Measurements from ENCODE around the gene CHCHD10. TPM values are rescaled to one million over a fixed set of nuclear protein-coding genes. Genes with fewer than 3 reads are reported as not detected.
A peak's percentile ranks its signal among the peaks of the same experiment; 100 is the strongest.

CHCHD10 gene
- total RNA-seq, 1 experiment from 2014 or later: 198 TPM

DNA sequence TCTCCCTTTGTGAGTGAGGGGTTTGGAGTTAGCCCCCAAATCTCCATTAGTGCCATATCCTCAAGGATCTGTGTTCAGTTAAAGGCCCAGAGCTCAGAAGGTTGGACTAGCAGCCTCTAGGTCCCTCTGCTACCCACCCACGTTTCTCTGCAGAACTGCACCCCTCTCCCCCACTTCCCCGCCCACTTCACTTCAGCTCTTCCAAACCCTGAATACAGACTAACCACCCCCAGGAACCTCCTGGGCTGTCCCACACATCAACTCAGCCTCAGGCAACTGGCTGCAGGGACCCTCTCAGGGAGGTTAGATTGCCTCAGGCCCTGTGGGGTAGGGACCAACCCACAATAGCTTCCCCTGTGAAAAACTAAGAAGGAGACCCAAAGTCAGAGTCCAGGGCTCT, 14.4 kb downstream of the CHCHD10 start:
- H3K36me3 Mint-ChIP-seq: no peaks in the 10 kb centered on the region
- ATAC-seq (no peak), DNase-seq (ENCODE audit: low spot score) (no peak)
- no peaks in the 10 kb centered on the region; the same call in 1 of the 2 replicates for H3K27me3 Mint-ChIP-seq (ENCODE audit: low read depth)
- H3K9me3 Mint-ChIP-seq: no peaks in the 10 kb centered on the region
- peaks cover 28% of the 10 kb centered on the region for H3K4me1 Mint-ChIP-seq
- TF ChIP-seq, protein P1, sequence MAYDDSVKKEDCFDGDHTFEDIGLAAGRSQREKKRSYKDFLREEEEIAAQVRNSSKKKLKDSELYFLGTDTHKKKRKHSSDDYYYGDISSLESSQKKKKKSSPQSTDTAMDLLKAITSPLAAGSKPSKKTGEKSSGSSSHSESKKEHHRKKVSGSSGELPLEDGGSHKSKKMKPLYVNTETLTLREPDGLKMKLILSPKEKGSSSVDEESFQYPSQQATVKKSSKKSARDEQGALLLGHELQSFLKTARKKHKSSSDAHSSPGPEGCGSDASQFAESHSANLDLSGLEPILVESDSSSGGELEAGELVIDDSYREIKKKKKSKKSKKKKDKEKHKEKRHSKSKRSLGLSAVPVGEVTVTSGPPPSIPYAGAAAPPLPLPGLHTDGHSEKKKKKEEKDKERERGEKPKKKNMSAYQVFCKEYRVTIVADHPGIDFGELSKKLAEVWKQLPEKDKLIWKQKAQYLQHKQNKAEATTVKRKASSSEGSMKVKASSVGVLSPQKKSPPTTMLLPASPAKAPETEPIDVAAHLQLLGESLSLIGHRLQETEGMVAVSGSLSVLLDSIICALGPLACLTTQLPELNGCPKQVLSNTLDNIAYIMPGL (CRISPR knock-in tag; IDR thresholded peaks at IDR 0.05): no peak
- TF ChIP-seq CDX4 (CRISPR knock-in tag; IDR thresholded peaks at IDR 0.05; ENCODE audit: borderline replicate concordance): no peak
- TF ChIP-seq TEAD4 (CRISPR knock-in tag; IDR thresholded peaks at IDR 0.05): no peak
- no peak for TF ChIP-seq FOXP1 (CRISPR knock-in tag; IDR thresholded peaks at IDR 0.05; ENCODE audit: borderline replicate concordance)
- no peak for TF ChIP-seq MYBL2 (CRISPR knock-in tag; IDR thresholded peaks at IDR 0.05)
- no peak for TF ChIP-seq JUN (CRISPR knock-in tag; IDR thresholded peaks at IDR 0.05)
- no peak for TF ChIP-seq SOX15 (CRISPR knock-in tag; IDR thresholded peaks at IDR 0.05)
- TF ChIP-seq IRF1 (CRISPR knock-in tag; IDR thresholded peaks at IDR 0.05): no peak
- POLR2A ChIA-PET: no interaction called here
- CTCF ChIA-PET: interaction anchor here (1.2 kb wide), 1 partner anchor 96 kb away, joined by 4 read pairs; no protein-coding TSS in a partner anchor
- no peak overlapping the region for H3K27ac Mint-ChIP-seq
- no peak overlapping the region for H3K4me3 Mint-ChIP-seq

DNA sequence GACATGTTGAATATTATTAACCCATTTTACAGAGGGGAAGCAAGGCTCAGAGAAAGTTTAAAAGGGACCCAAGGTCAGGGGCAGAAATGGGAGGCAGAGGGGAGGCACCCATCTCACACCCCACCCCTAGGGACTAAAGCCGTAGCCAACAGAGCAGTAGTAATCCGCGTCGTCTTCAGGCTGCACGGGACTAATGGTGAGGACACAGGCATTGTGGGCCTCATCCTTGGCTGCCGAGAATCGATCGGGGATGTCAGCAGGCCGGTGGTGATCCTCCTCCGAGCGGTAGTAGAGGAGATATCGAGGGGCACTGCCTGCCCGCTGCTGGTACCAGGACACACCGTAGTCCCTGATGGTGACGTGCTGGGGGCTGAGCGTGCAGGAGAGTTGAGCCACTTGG, 15.0 kb downstream of the CHCHD10 start:
- ChIA-PET POLR2A (no interaction called here), CTCF (interaction anchor here (0.9 to 1.2 kb wide), 2 partner anchors 97 to 161 kb away, joined by 3 to 4 read pairs; no protein-coding TSS in a partner anchor)
- no peak for ATAC-seq
- Mint-ChIP-seq H3K4me1 (peaks cover 28% of the 10 kb centered on the region), H3K27ac (no peak overlapping the region), H3K27me3 (ENCODE audit: low read depth) (no peaks in the 10 kb centered on the region), H3K4me3 (peak overlapping the region; percentile 80; the same call in 1 of the 2 replicates), H3K9me3 (no peaks in the 10 kb centered on the region), H3K36me3 (no peaks in the 10 kb centered on the region)
- TF ChIP-seq ZNF396 (CRISPR knock-in tag; IDR thresholded peaks at IDR 0.05; ENCODE audit: borderline replicate concordance): no peak
- no peak for TF ChIP-seq ZNF317 (CRISPR knock-in tag; IDR thresholded peaks at IDR 0.05; ENCODE audit: borderline replicate concordance, low read depth)
- DNase-seq (ENCODE audit: low spot score): no peak

DNA sequence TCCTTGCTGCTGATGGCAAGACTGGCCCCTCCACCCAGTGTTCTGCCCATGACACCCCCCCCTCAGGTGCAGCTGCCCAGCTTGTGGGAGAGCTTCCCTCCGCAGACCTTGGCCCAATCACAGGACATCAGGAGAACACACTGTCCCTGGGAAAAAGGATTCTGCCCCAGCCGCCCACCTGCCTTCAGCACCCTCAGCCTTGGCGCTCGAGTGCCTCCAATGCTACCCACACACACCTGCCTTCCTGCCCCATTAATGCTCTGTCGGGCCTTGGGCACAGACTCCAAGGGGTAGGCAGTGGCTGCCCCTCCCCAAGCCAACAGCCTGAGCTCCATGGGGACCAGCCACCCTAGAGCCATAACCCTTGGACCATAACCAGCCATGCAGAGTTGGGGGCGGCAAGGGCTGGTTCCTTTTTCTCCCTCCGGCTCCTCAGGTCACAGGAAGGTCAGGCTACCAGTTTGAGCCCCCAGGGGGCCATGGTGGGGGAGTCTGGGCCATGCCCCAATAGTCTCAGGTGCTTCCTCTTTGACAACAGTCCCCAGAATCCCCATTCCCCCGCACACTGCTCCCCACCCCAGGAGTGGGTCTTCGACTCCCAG, 15.6 kb downstream of the CHCHD10 start:
- Mint-ChIP-seq H3K27ac (peak overlapping the region; percentile 89), H3K36me3 (no peaks in the 10 kb centered on the region), H3K9me3 (no peaks in the 10 kb centered on the region), H3K4me3 (peak overlapping the region; percentile 80), H3K27me3 (ENCODE audit: low read depth) (no peaks in the 10 kb centered on the region), H3K4me1 (peaks cover 28% of the 10 kb centered on the region)
- ChIA-PET CTCF (interaction anchor here (0.7 to 0.9 kb wide), 2 partner anchors 94 to 161 kb away, joined by 3 to 6 read pairs; no protein-coding TSS in a partner anchor), POLR2A (interaction anchor here (0.7 kb wide), 1 partner anchor 305 kb away, joined by 5 read pairs; no protein-coding TSS in a partner anchor)
- ATAC-seq: no peak
- TF ChIP-seq SMAD3 (CRISPR knock-in tag; IDR thresholded peaks at IDR 0.05; ENCODE audit: borderline replicate concordance): 0 out of 2 replicates have a peak, but pooled peaks have one; percentile 33
- TF ChIP-seq, protein P2, sequence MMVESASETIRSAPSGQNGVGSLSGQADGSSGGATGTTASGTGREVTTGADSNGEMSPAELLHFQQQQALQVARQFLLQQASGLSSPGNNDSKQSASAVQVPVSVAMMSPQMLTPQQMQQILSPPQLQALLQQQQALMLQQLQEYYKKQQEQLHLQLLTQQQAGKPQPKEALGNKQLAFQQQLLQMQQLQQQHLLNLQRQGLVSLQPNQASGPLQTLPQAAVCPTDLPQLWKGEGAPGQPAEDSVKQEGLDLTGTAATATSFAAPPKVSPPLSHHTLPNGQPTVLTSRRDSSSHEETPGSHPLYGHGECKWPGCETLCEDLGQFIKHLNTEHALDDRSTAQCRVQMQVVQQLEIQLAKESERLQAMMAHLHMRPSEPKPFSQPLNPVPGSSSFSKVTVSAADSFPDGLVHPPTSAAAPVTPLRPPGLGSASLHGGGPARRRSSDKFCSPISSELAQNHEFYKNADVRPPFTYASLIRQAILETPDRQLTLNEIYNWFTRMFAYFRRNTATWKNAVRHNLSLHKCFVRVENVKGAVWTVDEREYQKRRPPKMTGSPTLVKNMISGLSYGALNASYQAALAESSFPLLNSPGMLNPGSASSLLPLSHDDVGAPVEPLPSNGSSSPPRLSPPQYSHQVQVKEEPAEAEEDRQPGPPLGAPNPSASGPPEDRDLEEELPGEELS (CRISPR knock-in tag; IDR thresholded peaks at IDR 0.05): no peak
- DNase-seq (ENCODE audit: low spot score): no peak
